Chondrocyte (in vitro differentiated cells): ENCODE data around the gene SLC25A1. TPM values are rescaled to one million over a fixed set of nuclear protein-coding genes. Genes with fewer than 3 reads are reported as not detected.
"Not testable (repeated sequence)": the region's sequence is repeated elsewhere in the genome, so short reads cannot be mapped to it uniquely, and the experiment has no call there.

Source experiments
- DNase-seq: peaks from one replicate; pipeline ENCODE4 v3.0.0; 2021; ENCODE audit warnings: mixed read lengths, low spot score
- H3K27ac Mint-ChIP-seq: one replicate; pipeline ENCODE4 v1.8.0; 2021; ENCODE audit warnings: mild to moderate bottlenecking, moderate library complexity, mixed read lengths; ENCODE audit not compliant: unreplicated experiment
- H3K27me3 Mint-ChIP-seq: 2 replicates; pipeline ENCODE4 v1.8.0; 2021; ENCODE audit warnings: low read depth, mixed read lengths
- H3K36me3 Mint-ChIP-seq: 2 replicates; pipeline ENCODE4 v1.8.0; 2021; ENCODE audit warnings: low read depth, mixed read lengths
- H3K4me1 Mint-ChIP-seq: 2 replicates; pipeline ENCODE4 v1.8.0; 2021; ENCODE audit warnings: low read depth, mild to moderate bottlenecking, mixed read lengths
- H3K4me3 Mint-ChIP-seq: one replicate; pipeline ENCODE4 v1.8.0; 2021; ENCODE audit warnings: mild to moderate bottlenecking, moderate library complexity, mixed read lengths; ENCODE audit not compliant: unreplicated experiment
- H3K9me3 Mint-ChIP-seq: 2 replicates; pipeline ENCODE4 v1.8.0; 2021; ENCODE audit warnings: low read depth, mixed read lengths
- CTCF ChIP-seq: fragments of 200-600 bp; sonication (generic); IDR thresholded peaks from 2 replicates; pipeline ENCODE4 v1.5.0; 2021; ENCODE audit warnings: antibody characterized with exemption, mild to moderate bottlenecking, moderate library complexity
- total RNA-seq: library from RNA; stranded (reverse); gene quantifications from 3 replicates; pipeline ENCODE4 v1.2.1, GENCODE V29; 2021

The SLC25A1 gene
- total RNA-seq, 1 donor from 2014 or later = 107 TPM

- peak; percentile 13 for DNase-seq
- Mint-ChIP-seq H3K27ac (no peak overlapping the region), H3K4me3 (no peak overlapping the region), H3K36me3 (peaks cover 35% of the 10 kb centered on the region), H3K27me3 (no peaks in the 10 kb centered on the region), H3K4me1 (no peaks in the 10 kb centered on the region), H3K9me3 (no peaks in the 10 kb centered on the region)
- TF ChIP-seq CTCF = no peak
Measured at GRCh38 chr22:19207401-19207808, 28.9 kb upstream of the SLC25A1 start.

- Mint-ChIP-seq H3K9me3 (no peaks in the 10 kb centered on the region), H3K36me3 (peaks cover 36% of the 10 kb centered on the region), H3K27ac (no peak overlapping the region), H3K4me1 (no peaks in the 10 kb centered on the region), H3K27me3 (no peaks in the 10 kb centered on the region), H3K4me3 (no peak overlapping the region)
- TF ChIP-seq CTCF = no peak
- DNase-seq = peak; percentile 18
Measured at GRCh38 chr22:19206287-19206686, 27.8 kb upstream of the SLC25A1 start.

- H3K27ac Mint-ChIP-seq = no peak overlapping the region
- H3K4me1 Mint-ChIP-seq = no peaks in the 10 kb centered on the region
- peak; percentile 52 for DNase-seq
- H3K36me3 Mint-ChIP-seq = peaks cover 34% of the 10 kb centered on the region
- H3K9me3 Mint-ChIP-seq = no peaks in the 10 kb centered on the region
- H3K27me3 Mint-ChIP-seq = no peaks in the 10 kb centered on the region
- TF ChIP-seq CTCF = no peak
- H3K4me3 Mint-ChIP-seq = no peak overlapping the region
Measured at GRCh38 chr22:19204640-19205039, 26.1 kb upstream of the SLC25A1 start.

GRCh38 chr22:19203834-19204233 lies 25.3 kb upstream of the SLC25A1 start:
- Mint-ChIP-seq H3K9me3 (no peaks in the 10 kb centered on the region), H3K27me3 (no peaks in the 10 kb centered on the region), H3K27ac (no peak overlapping the region), H3K4me1 (no peaks in the 10 kb centered on the region), H3K36me3 (peaks cover 30% of the 10 kb centered on the region), H3K4me3 (no peak overlapping the region)
- no peak for TF ChIP-seq CTCF
- DNase-seq = peak; percentile 77

- not testable (repeated sequence) for H3K27me3 Mint-ChIP-seq, H3K4me1 Mint-ChIP-seq, H3K9me3 Mint-ChIP-seq, DNase-seq, H3K4me3 Mint-ChIP-seq
- peak overlapping the region; percentile 22 for H3K27ac Mint-ChIP-seq
- H3K36me3 Mint-ChIP-seq = peaks cover 29% of the 10 kb centered on the region
Measured at GRCh38 chr22:19202799-19203186, 24.3 kb upstream of the SLC25A1 start.
